HG03378 (cell line): ENCODE measurements around the gene UVSSA.
"Not testable (repeated sequence)": the region's sequence is repeated elsewhere in the genome, so short reads cannot be mapped to it uniquely, and the experiment has no call there.

ENCODE experiments used
- ATAC-seq: cut with Tn5 transposase; IDR thresholded peaks from one replicate; pipeline ENCODE4 v1.9.1; 2021; ENCODE audit warnings: mild to moderate bottlenecking, moderate library complexity; ENCODE audit not compliant: unreplicated experiment

The UVSSA gene

GRCh38 chr4:1385373-1386340, 38.6 kb downstream of the UVSSA start:
- no peak for ATAC-seq

GRCh38 chr4:1393363-1393762, 46.4 kb downstream of the UVSSA start:
- ATAC-seq = not testable (repeated sequence)

DNA sequence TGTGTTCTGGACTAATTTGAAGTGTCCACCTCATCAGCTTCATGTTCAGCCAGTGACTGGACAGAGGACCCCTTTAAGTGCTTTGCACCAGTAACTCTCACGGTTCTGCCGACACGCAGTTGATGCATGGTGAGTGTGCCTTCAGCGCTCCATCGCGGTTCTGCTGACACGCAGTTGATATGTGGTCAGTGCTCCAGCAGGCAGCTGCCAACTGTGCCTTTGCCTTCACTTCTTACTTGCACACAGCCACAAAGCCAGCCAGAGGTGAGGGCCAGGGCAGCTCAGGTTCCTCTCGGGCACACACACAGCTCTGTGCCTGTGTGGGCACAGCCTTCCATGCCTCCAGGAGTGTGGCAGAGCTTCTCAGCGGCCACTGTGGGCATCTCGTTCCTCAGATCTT, 46.9 kb downstream of the UVSSA start:
- ATAC-seq = no peak

DNA sequence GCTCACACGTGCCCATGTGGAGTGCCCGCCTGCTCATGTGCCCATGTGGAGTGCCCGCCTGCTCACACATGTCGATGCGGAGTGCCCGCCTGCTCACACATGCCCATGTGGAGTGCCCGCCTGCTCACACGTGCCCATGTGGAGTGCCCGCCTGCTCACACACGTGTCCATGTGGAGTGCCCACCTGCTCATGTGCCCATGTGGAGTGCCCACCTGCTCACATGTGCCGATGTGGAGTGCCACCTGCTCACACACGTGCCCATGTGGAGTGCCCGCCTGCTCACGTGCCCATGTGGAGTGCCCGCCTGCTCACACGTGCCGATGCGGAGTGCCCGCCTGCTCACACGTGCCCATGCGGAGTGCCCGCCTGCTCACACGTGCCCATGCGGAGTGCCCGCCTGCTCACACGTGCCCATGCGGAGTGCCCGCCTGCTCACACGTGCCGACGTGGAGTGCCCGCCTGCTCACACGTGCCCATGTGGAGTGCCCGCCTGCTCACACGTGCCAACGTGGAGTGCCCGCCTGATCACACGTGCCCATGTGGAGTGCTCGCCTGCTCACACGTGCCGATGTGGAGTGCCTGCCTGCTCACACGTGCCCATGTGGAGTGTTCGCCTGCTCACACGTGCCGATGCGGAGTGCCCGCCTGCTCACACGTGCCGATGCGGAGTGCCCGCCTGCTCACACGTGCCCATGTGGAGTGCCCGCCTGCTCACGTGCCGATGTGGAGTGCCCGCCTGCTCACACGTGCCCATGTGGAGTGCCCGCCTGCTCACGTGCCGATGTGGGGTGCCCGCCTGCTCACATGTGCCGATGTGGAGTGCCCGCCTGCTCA, 47.8 kb downstream of the UVSSA start:
- not testable (repeated sequence) for ATAC-seq

DNA sequence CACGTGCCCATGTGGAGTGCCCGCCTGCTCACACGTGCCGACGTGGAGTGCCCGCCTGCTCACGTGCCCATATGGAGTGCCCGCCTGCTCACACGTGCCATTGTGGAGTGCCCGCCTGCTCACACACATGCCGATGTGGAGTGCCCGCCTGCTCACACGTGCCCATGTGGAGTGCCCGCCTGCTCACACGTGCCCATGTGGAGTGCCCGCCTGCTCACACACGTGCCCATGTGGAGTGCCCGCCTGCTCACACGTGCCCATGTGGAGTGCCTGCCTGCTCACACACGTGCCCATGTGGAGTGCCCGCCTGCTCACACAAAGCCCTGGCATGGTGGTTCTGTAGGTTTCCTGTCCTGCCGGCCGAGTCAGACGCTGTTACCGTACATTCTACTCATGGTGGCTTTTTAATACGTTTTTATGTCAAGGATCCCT, 48.4 kb downstream of the UVSSA start:
- not testable (repeated sequence) for ATAC-seq

DNA sequence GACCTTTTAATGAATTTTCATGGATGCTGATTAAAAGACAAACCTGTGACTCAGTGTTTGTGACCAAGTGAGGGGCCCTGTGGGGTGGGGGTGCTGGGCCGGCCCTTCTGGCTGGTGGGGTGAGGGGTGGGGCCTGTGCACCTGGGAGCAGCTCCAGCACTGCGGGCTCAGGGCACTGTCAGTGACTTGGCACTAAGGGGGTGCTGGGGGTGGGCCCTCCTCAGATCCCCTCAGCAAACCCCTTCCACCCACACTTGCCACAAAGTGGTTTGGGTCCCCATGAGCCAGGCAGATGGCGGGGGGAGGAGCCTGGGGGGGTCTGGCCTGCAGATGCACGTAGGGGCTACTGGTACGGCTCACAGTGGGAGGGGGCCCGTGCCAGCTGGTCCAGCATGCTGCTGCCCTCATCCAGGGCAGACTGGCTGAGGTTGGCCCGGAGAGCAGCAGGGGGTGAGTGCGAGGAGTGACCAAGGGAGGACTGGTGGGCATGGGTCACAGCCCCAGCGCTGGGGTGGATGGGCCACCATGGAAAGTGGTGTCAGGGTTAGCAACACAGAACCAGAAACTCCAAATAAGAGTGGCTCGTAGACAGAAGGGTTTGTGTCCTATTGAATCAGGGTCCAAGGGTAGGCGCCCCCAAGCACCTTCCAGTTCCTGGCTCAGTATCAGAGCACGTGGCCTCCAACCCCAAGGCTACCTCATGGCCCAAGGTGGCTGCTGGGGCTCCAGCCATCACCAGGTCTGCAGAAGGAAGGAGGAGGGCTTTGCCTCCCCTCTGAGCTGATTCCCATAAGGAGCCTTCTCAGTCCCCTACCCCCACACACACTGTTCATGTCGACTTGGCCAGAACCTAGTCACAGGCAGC, 49.2 kb downstream of the UVSSA start:
- no peak for ATAC-seq

DNA sequence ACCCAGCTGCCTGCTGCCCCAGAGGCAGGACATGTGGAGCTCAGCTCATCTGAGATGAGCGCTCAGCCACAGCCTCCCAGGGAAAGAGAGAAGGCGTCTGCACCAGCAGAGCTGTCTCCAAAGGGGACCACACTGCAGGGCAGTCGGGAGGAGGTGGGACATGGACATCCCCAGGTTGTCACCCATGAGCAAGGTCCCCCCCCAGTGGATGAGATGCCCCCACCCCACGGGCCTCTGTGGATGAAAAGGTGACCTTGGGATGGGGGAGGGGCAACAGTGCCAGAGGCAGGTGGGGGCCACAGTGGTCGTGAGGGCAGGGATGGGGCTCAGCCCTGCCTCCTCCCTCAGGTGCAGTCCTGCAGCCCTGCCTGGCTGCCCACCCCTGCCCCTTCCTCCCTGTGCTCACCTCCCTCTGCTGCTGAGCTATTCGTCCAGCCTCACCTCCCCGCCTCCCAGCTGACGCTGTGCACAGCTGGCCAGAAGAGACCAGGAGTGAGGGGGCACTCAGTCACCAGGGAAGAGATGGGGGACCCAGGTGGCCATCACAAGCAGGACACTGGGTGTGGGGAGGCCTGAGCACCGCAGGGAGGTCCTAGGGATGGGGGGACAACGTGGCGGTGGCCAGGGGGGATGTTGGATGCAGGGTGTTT, 49.9 kb downstream of the UVSSA start:
- no peak for ATAC-seq

DNA sequence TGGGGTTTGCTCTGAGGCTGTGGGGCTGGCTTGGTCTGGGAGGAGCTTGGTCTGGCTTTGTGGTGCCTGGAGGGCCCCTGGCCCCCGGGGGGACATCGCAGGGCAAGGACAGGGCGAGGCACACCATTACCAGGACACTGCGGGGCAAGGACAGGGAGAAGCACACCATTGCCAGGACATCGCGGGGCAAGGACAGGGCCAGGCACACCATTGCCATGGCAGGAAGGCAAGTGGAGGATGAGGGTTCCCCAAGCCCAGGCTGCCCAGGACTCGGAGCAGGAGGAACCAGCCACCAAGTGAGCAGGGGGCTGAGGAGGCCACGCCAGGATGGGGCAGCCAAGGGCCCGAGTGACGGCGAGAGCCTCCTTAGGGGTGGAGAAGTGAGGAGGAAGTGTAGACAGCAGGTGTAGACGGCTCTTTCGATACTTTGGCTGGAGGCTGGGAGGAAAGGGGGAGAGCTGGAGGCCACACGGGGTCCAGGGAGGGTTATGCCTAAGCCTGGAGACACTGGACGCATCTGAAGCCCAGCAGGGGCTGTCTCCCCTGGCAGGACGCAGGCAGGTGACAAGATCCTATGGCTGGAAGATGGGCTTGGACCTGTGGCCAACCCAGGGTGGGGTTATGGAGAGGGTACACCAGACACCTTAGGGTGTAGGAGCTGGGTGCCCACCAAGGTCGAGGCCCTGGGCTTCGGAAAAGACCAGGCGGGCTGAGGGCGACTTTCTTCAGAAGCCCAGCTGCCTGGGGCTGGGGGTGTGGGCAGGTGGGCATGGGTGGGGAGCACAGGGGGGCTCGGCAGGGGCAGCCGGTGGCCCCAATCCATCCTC, 51.9 kb downstream of the UVSSA start:
- ATAC-seq = no peak

DNA sequence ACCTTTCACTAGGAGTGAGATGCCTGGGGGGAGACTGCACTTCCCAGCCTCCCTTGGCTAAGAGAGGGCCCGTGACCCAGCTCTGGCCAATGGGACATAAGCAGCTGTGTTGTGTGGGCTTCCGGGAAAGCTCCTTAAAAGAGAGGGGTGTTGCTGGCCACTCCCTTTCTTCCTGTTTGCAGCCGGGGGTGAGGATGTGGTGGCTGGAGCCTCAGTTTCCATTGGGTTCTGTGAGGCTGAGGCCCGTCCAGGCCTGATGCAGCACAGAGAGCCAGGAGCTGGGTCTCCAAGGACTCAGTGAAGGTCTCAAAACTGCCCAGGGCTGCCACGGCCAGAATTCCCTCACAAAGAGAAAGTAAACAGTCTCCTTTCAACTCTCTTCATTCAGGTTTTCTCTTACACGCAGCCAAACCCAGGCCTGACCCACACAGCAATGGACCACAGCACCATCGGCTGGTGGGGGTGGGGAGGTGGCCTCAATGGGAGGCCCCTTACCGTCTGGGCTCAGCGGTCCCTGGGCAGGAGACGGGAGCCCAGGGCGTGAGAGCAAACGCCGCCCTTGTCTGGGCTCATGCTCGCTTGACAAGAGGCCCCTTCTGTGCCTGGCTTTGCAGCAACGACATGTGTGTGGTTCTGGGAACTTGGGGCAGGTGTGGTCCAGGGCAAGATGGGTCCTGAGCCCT, 52.6 kb downstream of the UVSSA start:
- ATAC-seq = no peak

DNA sequence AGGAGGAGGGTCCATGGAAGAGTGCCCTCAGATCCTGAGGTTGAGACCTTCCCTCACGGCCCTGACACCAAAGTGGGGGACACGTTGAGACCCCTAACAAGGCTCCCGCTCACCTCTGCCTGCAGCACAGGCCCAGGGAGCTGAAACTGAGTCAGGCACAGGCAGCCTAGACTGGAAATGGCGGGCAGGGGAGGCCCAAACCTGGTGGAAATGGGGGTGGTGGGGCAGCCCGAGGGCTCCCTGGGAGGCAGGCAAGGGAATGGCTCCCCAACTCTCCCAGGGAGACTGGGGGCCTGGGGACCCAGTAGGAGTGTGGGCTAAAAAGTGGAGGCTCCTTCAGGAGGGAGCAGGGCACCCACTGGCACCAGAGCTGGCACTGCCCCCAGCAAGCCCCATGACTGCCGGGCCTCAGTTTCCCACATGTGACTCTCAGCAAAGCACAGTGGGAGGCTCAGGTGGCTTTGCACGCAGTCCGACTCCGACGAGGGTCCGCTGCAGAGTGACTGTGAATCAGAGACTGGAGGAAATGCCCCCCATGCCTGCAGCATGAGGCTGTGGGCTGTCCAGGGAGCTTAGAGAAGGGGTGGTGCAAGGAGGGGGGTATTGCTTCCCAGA, 53.3 kb downstream of the UVSSA start:
- no peak for ATAC-seq

DNA sequence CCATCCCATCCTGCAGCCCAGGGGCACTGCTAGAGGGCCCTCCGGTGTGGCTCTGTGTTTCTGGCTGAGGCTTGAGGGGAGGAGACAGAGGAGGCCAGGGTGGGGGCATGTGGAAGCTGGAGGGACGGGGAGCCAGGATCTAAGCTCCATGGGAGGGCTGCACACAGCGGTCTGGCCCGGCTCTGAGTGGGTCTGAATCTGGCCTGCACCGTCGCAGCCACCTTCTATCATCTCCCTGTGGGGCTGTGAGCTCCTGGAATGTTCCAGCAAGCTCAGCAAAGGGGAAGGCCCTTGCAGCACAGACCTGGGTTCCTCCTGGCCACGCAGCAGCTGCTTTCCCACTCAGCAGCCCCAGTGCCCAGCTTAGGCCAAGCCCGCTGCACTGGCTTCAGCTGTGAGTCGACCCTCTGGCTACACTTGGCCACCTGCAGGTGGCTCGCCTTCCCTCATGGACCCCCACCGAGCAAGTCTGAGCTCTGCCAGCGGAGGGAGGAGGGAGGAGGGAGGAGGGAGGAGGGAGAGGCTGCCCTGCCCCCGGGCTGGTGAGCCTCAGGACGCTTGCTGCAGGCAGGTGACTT, 53.9 kb downstream of the UVSSA start:
- ATAC-seq = no peak

DNA sequence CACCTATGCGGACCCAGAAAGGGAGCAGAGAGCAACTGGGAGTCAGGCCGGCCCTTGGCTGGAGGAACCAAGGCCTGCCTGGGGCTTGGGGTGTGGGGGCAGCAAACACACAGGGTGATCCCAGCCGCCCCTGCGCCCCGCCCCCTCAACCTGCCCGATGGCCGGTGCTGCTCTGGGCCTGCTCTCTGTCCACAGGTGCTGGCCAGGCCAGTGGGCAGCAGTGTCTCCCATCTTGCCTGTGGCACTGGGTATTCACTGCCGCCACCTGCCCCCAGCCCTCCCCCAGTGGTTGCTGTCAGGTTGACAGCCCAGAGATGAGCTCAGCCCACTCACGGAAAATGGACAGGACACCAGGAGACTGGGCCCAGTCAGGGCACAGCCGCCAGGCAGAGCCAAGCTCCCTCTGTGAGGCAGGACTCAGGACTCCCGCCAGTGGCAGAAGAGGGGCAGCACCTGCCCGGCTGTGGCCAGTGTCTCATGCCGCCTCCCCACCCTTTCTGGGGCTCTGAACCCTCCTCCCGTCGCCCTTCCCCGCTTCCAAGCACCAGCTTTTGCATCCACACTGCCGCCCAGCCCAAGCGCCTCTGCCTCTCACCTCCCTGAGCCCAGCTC, 54.5 kb downstream of the UVSSA start:
- no peak for ATAC-seq

- ATAC-seq = no peak
Measured at GRCh38 chr4:1402021-1402515, 55.1 kb downstream of the UVSSA start.

DNA sequence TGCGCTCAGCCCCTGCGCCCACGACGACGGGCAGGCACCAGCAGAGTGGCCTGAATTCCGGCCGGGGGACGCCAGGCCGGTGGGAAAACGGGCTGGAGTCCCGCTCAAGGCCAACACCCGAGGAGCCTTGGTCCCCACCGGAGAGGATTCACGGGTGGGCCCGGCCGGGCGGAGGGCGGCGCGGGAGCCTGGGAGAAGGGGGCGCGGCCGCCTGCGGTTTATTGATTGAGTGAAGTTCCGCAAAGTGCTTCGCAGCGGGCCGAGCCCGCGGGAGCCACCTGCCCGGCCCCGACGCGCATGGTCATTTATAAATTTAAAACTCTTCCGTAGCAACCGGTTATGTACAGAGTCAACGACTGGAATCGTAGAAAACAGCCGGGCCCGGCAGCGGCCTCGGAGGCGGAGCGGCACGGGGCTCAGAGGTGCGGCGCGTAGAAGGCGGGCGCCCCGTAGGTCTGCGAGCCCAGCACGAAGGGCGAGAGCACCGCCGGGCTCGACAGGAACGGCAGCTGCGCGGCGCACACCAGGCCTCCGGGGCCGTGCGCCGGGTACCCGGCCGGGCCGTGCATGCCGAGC, 55.6 kb downstream of the UVSSA start:
- no peak for ATAC-seq

DNA sequence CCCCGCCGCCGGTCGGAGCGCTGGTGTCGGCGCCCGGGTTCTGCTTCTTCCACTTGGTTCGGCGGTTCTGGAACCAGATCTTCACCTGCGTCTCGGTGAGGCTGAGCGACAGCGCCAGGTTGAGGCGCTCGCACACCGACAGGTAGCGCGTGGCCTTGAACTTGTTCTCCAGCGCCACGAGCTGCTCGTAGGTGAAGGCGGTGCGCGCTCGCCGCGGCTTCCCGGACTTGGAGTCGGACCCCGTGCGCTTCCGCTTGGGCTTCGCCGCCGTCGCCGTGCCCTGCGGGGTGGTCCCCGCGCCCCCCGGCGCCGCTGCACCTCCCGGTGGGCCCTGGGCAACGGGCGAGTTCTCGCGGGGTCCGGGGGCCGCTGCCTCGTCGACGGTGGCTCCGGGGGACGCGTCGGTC, 56.2 kb downstream of the UVSSA start:
- no peak for ATAC-seq

DNA sequence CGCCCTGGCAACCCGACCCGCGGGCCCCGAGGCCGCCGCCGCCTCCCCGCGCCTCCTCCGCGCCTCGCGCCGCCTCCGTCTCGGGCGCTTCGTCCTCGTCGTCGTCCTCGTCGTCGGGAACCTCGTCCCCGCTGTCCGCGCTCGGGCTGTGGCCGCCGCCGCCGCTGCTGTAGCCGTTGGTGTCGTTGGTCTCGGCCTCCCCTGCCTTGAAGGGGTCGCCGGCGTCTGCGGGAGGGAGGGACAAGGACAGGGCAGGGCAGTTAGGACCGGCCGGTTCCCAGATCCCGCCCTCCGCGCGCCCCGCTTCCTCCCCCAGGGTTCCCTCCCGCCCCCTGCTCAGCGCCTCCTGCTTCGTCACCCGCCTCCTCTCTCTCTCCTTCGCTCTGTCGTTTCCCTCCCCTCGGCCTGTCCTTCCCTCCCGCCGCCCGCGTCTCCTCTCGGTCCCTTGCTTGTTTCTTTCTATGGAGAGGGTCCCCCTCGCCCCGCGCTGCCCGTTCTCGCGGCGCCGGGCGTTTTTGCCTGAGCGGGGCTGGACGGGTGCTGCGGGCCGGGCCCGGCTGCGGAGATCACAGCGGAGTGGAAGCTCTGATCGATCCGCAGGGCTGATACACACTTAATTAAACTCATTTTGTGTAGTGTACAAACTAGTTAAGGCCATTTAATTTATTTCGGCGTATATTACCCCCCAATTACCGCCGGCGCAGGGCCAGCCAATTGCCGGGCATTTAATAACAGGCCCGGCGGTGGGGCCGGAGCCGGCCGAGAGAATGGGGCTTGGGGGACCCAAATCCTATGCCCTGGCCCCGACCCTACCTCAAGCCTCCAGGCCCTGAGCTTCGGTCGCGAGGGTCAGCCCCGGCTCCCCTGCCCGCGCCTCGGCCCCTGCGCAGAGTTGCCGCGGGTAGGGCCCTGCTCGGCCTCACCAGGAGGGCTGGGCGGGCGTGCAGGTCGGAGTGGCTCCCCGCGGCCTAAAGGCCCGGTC, 56.9 kb downstream of the UVSSA start:
- ATAC-seq = no peak
